Central memory CD8-positive, alpha-beta T cell (primary cell): Measurements from ENCODE around the gene DNAJA1.
A peak's percentile ranks its signal among the peaks of the same experiment; 100 is the strongest.

Source experiments
- ATAC-seq: fragments of 150-1000 bp; cut with Tn5 transposase; replicated peaks from 2 replicates; pipeline ENCODE4 v1.10.0; 2022; ENCODE audit warnings: mild to moderate bottlenecking, moderate FRiP score, moderate number of reproducible peaks; ENCODE audit not compliant: poor library complexity, severe bottlenecking; ENCODE audit errors: extremely low read depth
- DNase-seq, 2 donors: peaks; one replicate each; pipeline ENCODE4 v3.0.0; 2021; ENCODE audit warnings: low spot score in 2 of 2
- H3K27ac Mint-ChIP-seq: one replicate; pipeline ENCODE4 v1.8.0; 2022; ENCODE audit warnings: low read depth, mild to moderate bottlenecking, moderate library complexity, mixed read lengths
- H3K27me3 Mint-ChIP-seq: one replicate; pipeline ENCODE4 v1.8.0; 2022; ENCODE audit warnings: mixed read lengths
- H3K36me3 Mint-ChIP-seq: one replicate; pipeline ENCODE4 v1.8.0; 2022; ENCODE audit warnings: mild to moderate bottlenecking, moderate library complexity, mixed read lengths; ENCODE audit not compliant: insufficient read depth
- H3K4me1 Mint-ChIP-seq: one replicate; pipeline ENCODE4 v1.8.0; 2022; ENCODE audit warnings: mixed read lengths
- H3K4me3 Mint-ChIP-seq: one replicate; pipeline ENCODE4 v1.8.0; 2022; ENCODE audit warnings: mild to moderate bottlenecking, moderate library complexity, mixed read lengths
- H3K9me3 Mint-ChIP-seq: one replicate; pipeline ENCODE4 v1.8.0; 2022; ENCODE audit warnings: mixed read lengths

DNAJA1 gene

DNA sequence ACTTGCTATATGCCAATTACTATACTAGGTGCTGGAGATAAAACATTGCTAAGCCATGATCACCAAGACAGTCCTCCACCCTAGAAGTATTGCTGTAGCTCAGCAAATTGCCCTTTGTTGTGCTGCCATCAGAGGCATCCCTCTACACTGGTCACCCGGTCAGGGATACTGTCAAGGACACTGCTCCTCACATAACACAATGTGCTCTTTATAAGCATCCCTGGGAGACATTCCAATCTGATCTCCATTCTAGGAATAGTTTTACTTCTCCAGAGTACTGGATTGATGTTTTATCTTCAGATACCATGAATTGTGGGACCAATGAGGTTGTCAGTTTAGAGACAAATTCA, 10.4 kb upstream of the DNAJA1 start:
- no peak for DNase-seq
- H3K36me3 Mint-ChIP-seq: peaks cover 4% of the 10 kb centered on the region
- H3K4me3 Mint-ChIP-seq: no peak overlapping the region
- no peaks in the 10 kb centered on the region for H3K9me3 Mint-ChIP-seq
- ATAC-seq: no peak
- H3K27me3 Mint-ChIP-seq: no peaks in the 10 kb centered on the region
- no peaks in the 10 kb centered on the region for H3K4me1 Mint-ChIP-seq
- H3K27ac Mint-ChIP-seq: no peak overlapping the region

DNA sequence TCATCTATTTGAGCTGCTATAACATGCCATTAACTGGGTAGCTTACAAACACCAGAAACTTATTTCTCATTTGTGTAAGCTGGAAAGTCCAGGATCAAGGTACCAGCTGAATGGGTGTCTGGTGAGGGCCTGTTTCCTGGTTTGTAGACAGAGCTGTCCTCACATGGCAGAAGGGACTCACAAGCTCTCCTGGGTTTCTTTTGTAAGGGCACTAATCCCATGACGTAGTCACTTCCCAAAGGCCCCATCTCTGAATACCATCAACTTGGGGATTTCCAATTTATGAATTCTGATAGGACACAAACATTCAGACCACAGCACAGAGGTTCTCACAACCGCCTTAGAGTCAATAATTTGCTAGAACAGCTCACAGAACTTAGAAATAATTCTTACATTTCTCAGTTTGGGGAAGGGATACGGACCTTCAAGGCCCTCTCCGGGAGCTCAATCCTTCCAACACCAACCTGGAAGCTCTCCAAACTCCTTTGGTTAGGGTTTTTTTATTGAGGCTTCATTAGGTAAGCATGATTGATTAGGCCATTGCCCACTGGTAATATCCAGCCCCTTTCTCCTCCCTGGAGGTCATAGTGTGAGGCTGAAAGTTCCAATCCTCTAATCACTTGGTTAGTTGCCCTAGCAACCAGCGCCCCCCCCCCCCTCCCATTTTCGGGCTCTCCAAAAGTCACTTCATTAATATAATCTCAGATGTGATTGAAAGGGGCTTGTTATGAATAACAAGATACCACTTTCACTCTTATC, 7.6 kb upstream of the DNAJA1 start:
- Mint-ChIP-seq H3K27ac (no peak overlapping the region), H3K27me3 (no peaks in the 10 kb centered on the region), H3K36me3 (peaks cover 9% of the 10 kb centered on the region), H3K9me3 (no peaks in the 10 kb centered on the region), H3K4me1 (peaks cover 9% of the 10 kb centered on the region), H3K4me3 (no peak overlapping the region)
- DNase-seq: no peak
- ATAC-seq: no peak

DNA sequence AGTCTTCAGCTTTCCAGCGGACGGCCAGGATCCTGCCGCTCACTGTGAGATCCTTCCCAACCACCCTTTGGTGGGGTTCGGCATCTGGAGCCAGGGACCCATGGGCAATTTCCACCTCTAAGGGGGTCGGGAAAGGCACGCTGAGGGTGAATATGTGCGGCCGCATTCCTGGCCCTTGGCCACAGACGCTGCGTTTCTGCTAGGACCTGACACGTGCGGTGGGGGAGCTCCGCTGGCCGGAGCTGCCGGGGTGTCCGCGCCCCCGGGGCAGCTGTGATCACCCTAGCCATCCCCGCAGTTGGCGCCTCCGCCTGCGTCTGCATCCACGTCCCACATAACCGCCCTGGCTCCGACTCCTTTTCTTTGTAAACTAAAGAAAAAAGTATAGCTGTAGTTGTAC, 5.3 kb upstream of the DNAJA1 start:
- no peaks in the 10 kb centered on the region for H3K27me3 Mint-ChIP-seq
- H3K36me3 Mint-ChIP-seq: peaks cover 12% of the 10 kb centered on the region
- H3K27ac Mint-ChIP-seq: no peak overlapping the region
- DNase-seq (no peak), ATAC-seq (no peak)
- H3K4me3 Mint-ChIP-seq: no peak overlapping the region
- H3K4me1 Mint-ChIP-seq: peaks cover 29% of the 10 kb centered on the region
- H3K9me3 Mint-ChIP-seq: no peaks in the 10 kb centered on the region

DNA sequence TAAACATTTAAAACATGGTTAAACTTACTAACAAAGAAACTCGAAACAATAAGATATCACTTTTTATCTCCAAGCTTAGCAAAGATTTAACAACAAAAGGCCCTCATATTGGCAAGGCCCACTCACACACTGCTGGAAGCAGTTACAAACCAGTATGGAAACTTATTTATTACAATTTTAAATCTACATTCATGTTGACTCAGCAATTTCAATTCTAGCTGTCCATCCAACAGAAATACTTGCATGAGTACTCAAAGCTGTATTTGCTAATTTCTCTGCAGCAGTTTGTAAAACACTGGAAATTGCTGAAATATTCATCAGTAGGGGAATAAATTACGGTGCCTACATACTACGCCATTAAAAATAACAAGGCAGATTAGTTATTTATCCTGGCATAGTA, 2.8 kb upstream of the DNAJA1 start:
- H3K36me3 Mint-ChIP-seq: peaks cover 34% of the 10 kb centered on the region
- ATAC-seq (no peak), DNase-seq (no peak)
- peak overlapping the region; percentile 84 for H3K27ac Mint-ChIP-seq
- no peaks in the 10 kb centered on the region for H3K27me3 Mint-ChIP-seq
- no peaks in the 10 kb centered on the region for H3K9me3 Mint-ChIP-seq
- peak overlapping the region; percentile 89 for H3K4me3 Mint-ChIP-seq
- peaks cover 44% of the 10 kb centered on the region for H3K4me1 Mint-ChIP-seq

DNA sequence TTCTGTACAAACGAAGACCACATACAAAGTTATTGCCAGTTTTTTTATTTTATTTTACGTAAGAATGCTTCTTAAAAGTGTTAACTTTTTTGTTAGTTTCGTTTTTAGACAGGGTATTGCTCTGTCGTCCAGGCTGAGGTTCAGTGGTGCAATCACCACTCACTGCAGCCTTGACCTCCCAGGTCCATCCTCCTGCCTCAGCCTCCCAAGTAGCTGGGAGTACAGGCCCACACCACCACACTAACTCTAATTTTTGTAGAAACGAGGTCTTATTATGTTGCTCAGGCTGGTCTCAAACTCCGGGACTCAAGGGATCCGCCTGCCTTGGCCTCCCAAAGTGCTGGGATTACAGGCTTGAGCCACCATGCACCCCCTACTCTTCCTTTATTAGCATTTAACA, 2.3 kb upstream of the DNAJA1 start:
- peak overlapping the region; percentile 89 for H3K4me3 Mint-ChIP-seq
- H3K4me1 Mint-ChIP-seq: peaks cover 48% of the 10 kb centered on the region
- DNase-seq: no peak
- no peaks in the 10 kb centered on the region for H3K9me3 Mint-ChIP-seq
- peak overlapping the region; percentile 84 for H3K27ac Mint-ChIP-seq
- no peak for ATAC-seq
- no peaks in the 10 kb centered on the region for H3K27me3 Mint-ChIP-seq
- peaks cover 36% of the 10 kb centered on the region for H3K36me3 Mint-ChIP-seq

DNA sequence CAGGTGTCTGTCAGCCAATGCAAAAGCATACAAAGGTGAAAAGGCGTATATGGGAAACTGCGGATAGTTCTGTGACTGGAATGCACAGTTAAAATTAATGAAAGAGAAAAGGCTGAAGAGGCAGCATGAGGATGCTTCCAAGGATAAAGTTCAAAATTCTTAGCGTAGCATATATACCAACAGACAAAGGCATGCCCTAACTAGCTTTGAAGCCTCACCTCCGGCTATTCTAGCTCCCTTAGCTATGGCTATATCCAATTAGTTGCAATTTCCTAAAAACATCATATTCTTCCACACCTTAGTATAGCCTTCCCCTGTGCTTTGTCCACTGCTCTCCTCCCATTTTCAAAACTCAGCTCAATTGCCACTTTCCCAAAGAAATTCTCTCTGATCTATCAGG, 1.4 kb upstream of the DNAJA1 start:
- ATAC-seq: no peak
- Mint-ChIP-seq H3K9me3 (no peaks in the 10 kb centered on the region), H3K36me3 (peaks cover 44% of the 10 kb centered on the region), H3K27ac (peak overlapping the region; percentile 84), H3K27me3 (no peaks in the 10 kb centered on the region), H3K4me3 (peak overlapping the region; percentile 89), H3K4me1 (peaks cover 56% of the 10 kb centered on the region)
- no peak for DNase-seq

DNA sequence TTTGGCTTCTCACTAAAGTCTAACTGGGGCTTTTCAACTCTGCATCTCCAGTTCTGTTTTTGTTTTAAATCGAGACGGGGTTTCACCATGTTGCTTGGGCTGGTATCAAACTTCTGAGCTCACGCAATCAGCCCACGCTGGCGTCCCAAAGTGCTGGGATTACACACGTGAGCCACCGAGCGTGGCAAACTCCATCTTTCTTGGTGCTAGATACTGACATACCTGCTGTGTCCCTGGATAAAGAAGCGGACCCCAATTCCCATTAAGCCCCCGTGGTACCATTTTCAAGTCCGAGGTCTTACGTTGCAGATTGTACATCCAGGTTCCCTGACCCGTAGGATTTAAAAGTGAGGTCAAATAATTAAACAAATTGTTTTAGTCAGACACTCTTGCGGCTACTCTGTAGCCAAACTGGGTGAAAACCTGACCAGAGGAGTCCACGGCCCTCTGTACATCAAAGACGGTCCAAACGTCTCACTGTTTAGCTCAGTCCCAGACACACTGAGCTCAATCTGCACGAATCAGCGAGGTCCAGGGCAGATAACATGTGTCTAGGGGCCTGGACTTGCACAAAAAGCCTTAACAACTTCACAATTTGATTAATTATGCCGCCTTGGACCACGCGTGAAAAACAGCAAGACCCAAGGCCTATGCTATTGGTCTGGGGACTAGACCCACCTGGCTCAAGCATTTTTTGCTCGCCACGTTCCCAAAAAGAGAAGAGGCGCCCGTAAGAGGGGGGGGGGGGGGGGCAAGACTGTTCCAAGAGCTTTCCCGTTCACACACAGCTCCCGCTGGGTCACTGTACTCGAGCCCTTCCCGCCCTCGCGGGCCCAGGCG, 727 bp upstream of the DNAJA1 start:
- no peak for DNase-seq
- no peaks in the 10 kb centered on the region for H3K9me3 Mint-ChIP-seq
- H3K4me3 Mint-ChIP-seq: peak overlapping the region; percentile 89
- H3K27me3 Mint-ChIP-seq: no peaks in the 10 kb centered on the region
- peak overlapping the region; percentile 93 for H3K27ac Mint-ChIP-seq
- peaks cover 61% of the 10 kb centered on the region for H3K4me1 Mint-ChIP-seq
- ATAC-seq: no peak
- H3K36me3 Mint-ChIP-seq: peaks cover 51% of the 10 kb centered on the region

DNA sequence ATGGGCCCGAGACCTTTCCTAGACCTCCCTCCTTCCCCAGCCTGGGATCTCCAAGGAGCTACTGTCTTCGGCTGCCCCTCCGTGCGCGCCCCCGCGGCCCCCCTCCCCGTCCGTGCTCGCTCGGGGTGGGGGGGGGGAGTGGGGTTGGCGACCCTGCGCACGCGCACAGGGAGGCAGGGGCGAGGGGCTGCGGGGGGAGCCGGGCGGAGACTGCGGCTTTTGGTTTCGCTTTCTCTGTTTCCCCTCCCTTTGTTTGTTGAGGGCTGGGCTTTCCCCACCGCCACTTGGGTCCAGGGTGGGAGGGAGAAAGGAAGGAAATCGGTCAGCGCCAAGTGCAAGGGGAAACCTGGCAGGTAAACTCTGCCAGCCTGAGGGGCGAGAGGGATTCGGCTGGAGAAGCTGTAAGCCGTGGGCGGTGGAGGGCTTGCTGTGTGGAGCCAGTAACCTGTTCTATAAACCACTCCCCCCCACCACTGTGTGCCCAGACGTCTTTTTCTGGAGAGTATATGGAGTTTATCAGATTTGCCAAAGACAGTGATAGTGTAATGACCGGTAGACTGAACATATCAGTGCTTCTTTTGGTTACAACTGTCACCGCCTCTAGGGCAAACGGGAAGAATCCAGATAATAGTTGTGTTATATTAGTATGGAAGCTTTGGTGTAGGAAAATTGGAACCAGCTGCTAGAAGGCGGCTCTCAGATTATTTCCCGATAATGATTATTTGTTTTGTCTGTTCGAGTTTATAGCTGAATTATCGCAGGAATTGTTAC, 684 bp downstream of the DNAJA1 start:
- peak overlapping the region; percentile 93 for H3K27ac Mint-ChIP-seq
- ATAC-seq: peak; percentile 45
- H3K4me3 Mint-ChIP-seq: peak overlapping the region; percentile 89
- peak; percentile 49 to 64 for DNase-seq
- no peaks in the 10 kb centered on the region for H3K9me3 Mint-ChIP-seq
- H3K36me3 Mint-ChIP-seq: peaks cover 57% of the 10 kb centered on the region
- H3K4me1 Mint-ChIP-seq: peaks cover 65% of the 10 kb centered on the region
- H3K27me3 Mint-ChIP-seq: no peaks in the 10 kb centered on the region

DNA sequence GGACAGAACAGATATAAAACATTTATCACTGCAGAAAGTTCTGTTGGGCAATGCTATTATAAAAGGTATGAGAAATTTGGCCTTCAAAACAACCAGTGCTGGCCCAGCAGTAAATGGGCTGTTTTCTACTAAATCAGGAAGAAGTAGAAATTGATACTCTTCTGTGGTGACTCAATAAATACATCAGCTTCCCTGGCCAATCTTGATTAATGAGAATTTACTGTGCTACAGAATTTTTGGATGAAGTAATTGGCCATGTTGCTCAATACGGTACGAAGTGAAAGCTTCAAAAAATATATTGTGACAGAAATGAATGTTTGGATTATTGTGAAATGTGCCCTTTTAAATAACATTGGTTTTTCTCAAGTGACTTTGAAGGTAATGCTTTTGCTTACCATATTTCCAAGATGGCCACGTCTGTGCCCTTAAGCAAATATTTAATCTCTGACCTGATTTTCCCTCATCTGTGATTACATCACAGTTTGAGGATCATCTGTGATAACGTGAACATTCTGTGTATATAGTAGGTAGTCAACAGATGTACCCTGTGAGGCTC, 4.2 kb downstream of the DNAJA1 start:
- no peak for DNase-seq
- H3K4me3 Mint-ChIP-seq: peak overlapping the region; percentile 23
- H3K36me3 Mint-ChIP-seq: peaks cover 89% of the 10 kb centered on the region
- peaks cover 61% of the 10 kb centered on the region for H3K4me1 Mint-ChIP-seq
- H3K9me3 Mint-ChIP-seq: no peaks in the 10 kb centered on the region
- no peaks in the 10 kb centered on the region for H3K27me3 Mint-ChIP-seq
- peak overlapping the region; percentile 7 for H3K27ac Mint-ChIP-seq
- no peak for ATAC-seq

DNA sequence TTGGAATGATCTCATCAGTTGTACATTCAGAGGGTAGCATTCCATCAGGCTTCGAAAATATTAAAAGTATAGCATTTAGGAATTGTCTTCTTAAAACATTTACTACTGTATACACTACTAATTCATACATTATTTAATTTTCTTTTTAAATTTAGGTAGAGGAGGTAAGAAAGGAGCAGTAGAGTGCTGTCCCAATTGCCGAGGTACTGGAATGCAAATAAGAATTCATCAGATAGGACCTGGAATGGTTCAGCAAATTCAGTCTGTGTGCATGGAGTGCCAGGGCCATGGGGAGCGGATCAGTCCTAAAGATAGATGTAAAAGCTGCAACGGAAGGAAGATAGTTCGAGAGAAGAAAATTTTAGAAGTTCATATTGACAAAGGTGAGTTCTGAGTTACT, 5.2 kb downstream of the DNAJA1 start:
- peaks cover 59% of the 10 kb centered on the region for H3K4me1 Mint-ChIP-seq
- peaks cover 90% of the 10 kb centered on the region for H3K36me3 Mint-ChIP-seq
- no peaks in the 10 kb centered on the region for H3K27me3 Mint-ChIP-seq
- no peaks in the 10 kb centered on the region for H3K9me3 Mint-ChIP-seq
- DNase-seq (no peak), ATAC-seq (no peak)
- no peak overlapping the region for H3K4me3 Mint-ChIP-seq
- H3K27ac Mint-ChIP-seq: peak overlapping the region; percentile 7

DNA sequence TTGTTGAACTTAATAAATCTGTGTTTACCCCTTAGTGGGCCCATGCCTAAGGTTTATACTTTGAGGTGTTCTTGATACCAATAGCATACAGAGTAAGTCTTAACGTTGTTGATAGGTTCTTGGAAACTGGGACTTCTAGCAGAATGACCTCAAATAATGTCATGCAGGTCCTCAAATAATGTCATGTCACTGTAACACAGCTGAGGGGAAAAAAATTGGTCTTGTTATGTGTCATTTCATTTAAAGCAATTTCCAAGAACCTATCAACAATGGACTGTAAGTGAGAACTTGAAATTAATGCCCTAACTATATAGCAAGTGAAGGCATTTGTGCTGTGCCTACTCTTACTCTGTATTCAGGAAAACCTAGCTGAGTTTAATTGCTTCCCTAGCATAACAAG, 7.2 kb downstream of the DNAJA1 start:
- Mint-ChIP-seq H3K4me3 (no peak overlapping the region), H3K27me3 (no peaks in the 10 kb centered on the region), H3K27ac (no peak overlapping the region), H3K4me1 (peaks cover 53% of the 10 kb centered on the region), H3K36me3 (peaks cover 91% of the 10 kb centered on the region), H3K9me3 (no peaks in the 10 kb centered on the region)
- no peak for ATAC-seq
- no peak for DNase-seq

DNA sequence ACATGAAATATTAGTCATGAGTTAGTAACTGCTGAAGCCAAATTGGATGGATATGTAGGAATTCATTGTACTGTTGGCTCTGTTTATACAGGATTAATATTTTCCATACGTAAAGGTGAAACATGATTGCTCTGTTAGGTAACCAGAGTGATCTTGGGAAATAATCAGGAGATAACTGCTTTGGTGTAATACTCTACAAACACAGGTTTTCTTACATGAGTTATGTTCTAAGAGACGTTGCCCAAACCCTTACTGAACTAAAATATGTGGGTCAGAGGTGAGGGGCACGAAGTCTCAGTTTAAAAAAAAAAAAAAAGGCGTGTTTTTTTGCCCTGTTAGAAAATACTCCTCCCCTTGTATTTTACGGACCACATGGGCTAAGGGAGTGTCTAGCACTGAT, 7.8 kb downstream of the DNAJA1 start:
- Mint-ChIP-seq H3K4me1 (peaks cover 48% of the 10 kb centered on the region), H3K4me3 (no peak overlapping the region), H3K27me3 (no peaks in the 10 kb centered on the region), H3K36me3 (peaks cover 92% of the 10 kb centered on the region), H3K27ac (no peak overlapping the region), H3K9me3 (no peaks in the 10 kb centered on the region)
- ATAC-seq: no peak
- DNase-seq: no peak
